ENCODE results near the gene IRF2.

The IRF2 gene

GRCh38 chr4:184428787-184429186 lies 45.6 kb downstream of the IRF2 start:
- no peak for FAIRE-seq

- no peak for FAIRE-seq
These were observed 46.7 kb downstream of the IRF2 start for GRCh38 chr4:184427687-184428086.

- no peak for FAIRE-seq
These were observed 47.3 kb downstream of the IRF2 start for GRCh38 chr4:184427093-184427492.

- FAIRE-seq, result no peak
These were observed 49.2 kb downstream of the IRF2 start for GRCh38 chr4:184424993-184425758.

GRCh38 chr4:184424279-184424678 lies 50.1 kb downstream of the IRF2 start:
- FAIRE-seq, result no peak

GRCh38 chr4:184423003-184423686 lies 51.2 kb downstream of the IRF2 start:
- no peak for FAIRE-seq

- FAIRE-seq, result no peak
These were observed 52.0 kb downstream of the IRF2 start for GRCh38 chr4:184422378-184422777.

- FAIRE-seq, result no peak
These were observed 52.7 kb downstream of the IRF2 start for GRCh38 chr4:184421533-184422155.

GRCh38 chr4:184420881-184421416 lies 53.4 kb downstream of the IRF2 start:
- FAIRE-seq, result no peak

GRCh38 chr4:184420402-184420801 lies 53.9 kb downstream of the IRF2 start:
- no peak for FAIRE-seq

GRCh38 chr4:184419976-184420375 lies 54.4 kb downstream of the IRF2 start:
- no peak for FAIRE-seq

GRCh38 chr4:184417802-184418511 lies 56.4 kb downstream of the IRF2 start:
- no peak for FAIRE-seq

GRCh38 chr4:184416913-184417734 lies 57.2 kb downstream of the IRF2 start:
- no peak for FAIRE-seq

- FAIRE-seq, result no peak
These were observed 59.3 kb downstream of the IRF2 start for GRCh38 chr4:184415071-184415470.

- no peak for FAIRE-seq
These were observed 60.9 kb downstream of the IRF2 start for GRCh38 chr4:184413261-184414046.

- FAIRE-seq, result no peak
These were observed 63.6 kb downstream of the IRF2 start for GRCh38 chr4:184410748-184411147.

GRCh38 chr4:184409911-184410692 lies 64.2 kb downstream of the IRF2 start:
- no peak for FAIRE-seq

- no peak for FAIRE-seq
These were observed 64.8 kb downstream of the IRF2 start for GRCh38 chr4:184409502-184409901.

GRCh38 chr4:184408684-184409081 lies 65.7 kb downstream of the IRF2 start:
- no peak for FAIRE-seq

- FAIRE-seq, result no peak
These were observed 66.2 kb downstream of the IRF2 start for GRCh38 chr4:184408021-184408683.
